ENCODE data around the gene BTBD1.

DNA sequence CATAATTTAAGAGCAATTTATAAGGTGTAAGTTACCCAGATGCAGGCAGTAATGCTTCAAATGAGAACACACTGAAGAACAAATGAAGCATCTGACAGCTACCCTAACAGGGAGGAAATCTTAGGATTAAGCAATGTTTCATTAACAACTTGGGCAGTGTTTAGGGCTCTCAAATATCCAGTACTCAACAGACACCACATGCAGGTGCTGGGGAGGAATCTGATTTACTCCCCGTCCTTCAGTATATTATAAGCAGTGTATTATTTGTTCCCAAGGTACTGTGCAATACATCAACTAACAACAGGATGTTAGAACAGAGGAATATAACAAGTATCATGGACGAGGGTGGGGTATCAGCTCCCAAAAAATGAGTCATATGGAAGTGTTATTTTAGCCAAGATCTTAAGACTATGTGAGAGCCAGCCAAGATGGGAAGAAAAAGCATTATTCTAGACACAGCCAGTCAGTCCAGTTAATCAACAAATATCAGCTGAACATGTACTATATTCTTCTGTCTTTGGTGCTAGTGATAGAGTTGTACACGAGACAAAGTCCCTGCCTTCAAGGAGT, 20.4 kb downstream of the BTBD1 start:
- TF ChIP-seq, protein P1, sequence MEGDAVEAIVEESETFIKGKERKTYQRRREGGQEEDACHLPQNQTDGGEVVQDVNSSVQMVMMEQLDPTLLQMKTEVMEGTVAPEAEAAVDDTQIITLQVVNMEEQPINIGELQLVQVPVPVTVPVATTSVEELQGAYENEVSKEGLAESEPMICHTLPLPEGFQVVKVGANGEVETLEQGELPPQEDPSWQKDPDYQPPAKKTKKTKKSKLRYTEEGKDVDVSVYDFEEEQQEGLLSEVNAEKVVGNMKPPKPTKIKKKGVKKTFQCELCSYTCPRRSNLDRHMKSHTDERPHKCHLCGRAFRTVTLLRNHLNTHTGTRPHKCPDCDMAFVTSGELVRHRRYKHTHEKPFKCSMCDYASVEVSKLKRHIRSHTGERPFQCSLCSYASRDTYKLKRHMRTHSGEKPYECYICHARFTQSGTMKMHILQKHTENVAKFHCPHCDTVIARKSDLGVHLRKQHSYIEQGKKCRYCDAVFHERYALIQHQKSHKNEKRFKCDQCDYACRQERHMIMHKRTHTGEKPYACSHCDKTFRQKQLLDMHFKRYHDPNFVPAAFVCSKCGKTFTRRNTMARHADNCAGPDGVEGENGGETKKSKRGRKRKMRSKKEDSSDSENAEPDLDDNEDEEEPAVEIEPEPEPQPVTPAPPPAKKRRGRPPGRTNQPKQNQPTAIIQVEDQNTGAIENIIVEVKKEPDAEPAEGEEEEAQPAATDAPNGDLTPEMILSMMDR (conservative IDR thresholded peaks at IDR 0.05; ENCODE audit: low read depth, low read length): no peak
- TF ChIP-seq EZH2 (IDR thresholded peaks at IDR 0.05; ENCODE audit: borderline replicate concordance, low read depth, low read length, poor library complexity, severe bottlenecking): no peak

All from A673 (cell line).